Astrocyte (in vitro differentiated cells and primary cell): ENCODE measurements around the gene RABL2A. TPM values are rescaled to one million over a fixed set of nuclear protein-coding genes. Genes with fewer than 3 reads are reported as not detected.
"Not testable (repeated sequence)": the region's sequence is repeated elsewhere in the genome, so short reads cannot be mapped to it uniquely, and the experiment has no call there.

Source experiments
- DNase-seq: peaks from one replicate; pipeline ENCODE4 v3.0.0-alpha.2; 2010; ENCODE audit warnings: low read depth
- FAIRE-seq: peaks from 2 replicates; lab custom pipeline; 2011; peaks lifted over from hg19 to GRCh38; lab: Jason Lieb, UNC
- H2AFZ ChIP-seq: 2 replicates; pipeline ENCODE4 v1.6.0; 2012; ENCODE audit warnings: low read depth, low read length, inconsistent platforms
- H3K27ac ChIP-seq: 2 replicates; pipeline ENCODE4 v1.5.1; 2011; ENCODE audit warnings: low read depth, low read length, inconsistent platforms
- H3K27me3 ChIP-seq: 2 replicates; pipeline ENCODE4 v1.6.0; 2011; ENCODE audit warnings: low read length, inconsistent platforms; ENCODE audit not compliant: insufficient read depth
- H3K36me3 ChIP-seq: 2 replicates; pipeline ENCODE4 v1.5.1; 2011; ENCODE audit warnings: low read length, inconsistent platforms; ENCODE audit not compliant: insufficient read depth
- H3K4me1 ChIP-seq: 2 replicates; pipeline ENCODE4 v1.5.1; 2011; ENCODE audit warnings: low read length, inconsistent platforms; ENCODE audit not compliant: insufficient read depth
- H3K4me2 ChIP-seq: 2 replicates; pipeline ENCODE4 v1.6.0; 2012; ENCODE audit warnings: low read length, inconsistent platforms
- H3K4me3 ChIP-seq: 2 replicates; pipeline ENCODE4 v1.5.1; 2011; ENCODE audit warnings: low read depth, mild to moderate bottlenecking, low read length, inconsistent platforms; ENCODE audit not compliant: insufficient read depth
- H3K79me2 ChIP-seq: 2 replicates; pipeline ENCODE4 v1.6.0; 2012; ENCODE audit warnings: mild to moderate bottlenecking, low read length, inconsistent platforms; ENCODE audit not compliant: insufficient read depth
- H3K9ac ChIP-seq: 2 replicates; pipeline ENCODE4 v1.6.0; 2012; ENCODE audit warnings: mild to moderate bottlenecking, low read length, inconsistent platforms
- H3K9me3 ChIP-seq: 2 replicates; pipeline ENCODE4 v1.5.1; 2012; ENCODE audit warnings: low read depth, mild to moderate bottlenecking, low read length, inconsistent platforms; ENCODE audit not compliant: insufficient read depth
- H4K20me1 ChIP-seq: 2 replicates; pipeline ENCODE4 v1.6.0; 2012; ENCODE audit warnings: low read length, inconsistent platforms; ENCODE audit not compliant: insufficient read depth
- H3K27ac Mint-ChIP-seq: one replicate; pipeline ENCODE4 v1.8.0; 2021; ENCODE audit warnings: mild to moderate bottlenecking, mixed read lengths; ENCODE audit not compliant: unreplicated experiment
- H3K27me3 Mint-ChIP-seq: one replicate; pipeline ENCODE4 v1.8.0; 2021; ENCODE audit warnings: low read depth, mixed read lengths; ENCODE audit not compliant: unreplicated experiment
- H3K36me3 Mint-ChIP-seq: one replicate; pipeline ENCODE4 v1.8.0; 2021; ENCODE audit warnings: low read depth, mixed read lengths; ENCODE audit not compliant: unreplicated experiment
- H3K4me1 Mint-ChIP-seq: one replicate; pipeline ENCODE4 v1.8.0; 2021; ENCODE audit warnings: low read depth, mixed read lengths; ENCODE audit not compliant: unreplicated experiment
- H3K4me3 Mint-ChIP-seq: one replicate; pipeline ENCODE4 v1.8.0; 2021; ENCODE audit warnings: mild to moderate bottlenecking, moderate library complexity, mixed read lengths; ENCODE audit not compliant: unreplicated experiment
- H3K9me3 Mint-ChIP-seq: one replicate; pipeline ENCODE4 v1.8.0; 2021; ENCODE audit warnings: mild to moderate bottlenecking, mixed read lengths; ENCODE audit not compliant: unreplicated experiment
- CTCF ChIP-seq: IDR thresholded peaks from 2 replicates; pipeline ENCODE4 v1.5.1; 2011; ENCODE audit warnings: low read depth, mild to moderate bottlenecking, inconsistent platforms, low read length, moderate library complexity; ENCODE audit not compliant: insufficient read depth
- EZH2 ChIP-seq: IDR thresholded peaks from 2 replicates; pipeline ENCODE4 v1.6.1; 2012; ENCODE audit warnings: mild to moderate bottlenecking, low read length, inconsistent platforms; ENCODE audit not compliant: insufficient read depth
- microRNA-seq: library from miRNA; unstranded; fragments of <30 nt; microRNA quantifications from one replicate; pipeline ENCODE4 v1.2.0, GENCODE V29; 2020
- total RNA-seq: library from RNA; stranded (reverse); gene quantifications from 2 replicates; pipeline ENCODE4 v1.2.1, GENCODE V29; 2021

The RABL2A gene
- total RNA-seq, 1 donor from 2014 or later, result 13.0 TPM

DNA sequence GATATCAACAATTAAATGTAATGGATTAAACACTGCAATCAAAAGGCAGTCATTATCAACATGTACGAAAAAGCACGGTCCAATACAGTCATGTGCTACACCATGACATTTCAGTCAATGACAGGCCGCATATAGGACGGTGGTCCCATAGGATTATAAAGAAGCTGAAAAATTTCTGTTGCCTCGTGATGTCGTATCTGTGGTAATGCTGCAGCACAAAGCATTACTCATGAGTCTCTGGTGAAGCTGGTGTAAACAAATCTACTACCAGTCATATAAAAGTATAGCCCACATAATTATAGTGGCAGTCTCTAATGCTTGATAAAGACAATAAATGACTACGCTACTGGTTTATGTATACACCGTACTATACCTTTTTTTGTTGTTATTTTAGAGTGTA, 58.4 kb downstream of the RABL2A start:
- no peaks in the 10 kb centered on the region for H3K9me3 ChIP-seq
- no peaks in the 10 kb centered on the region for H3K36me3 ChIP-seq
- H3K27ac Mint-ChIP-seq, result no peak overlapping the region
- H3K36me3 Mint-ChIP-seq, result no peaks in the 10 kb centered on the region
- H3K9ac ChIP-seq, result no peak overlapping the region
- no peak overlapping the region for H3K27ac ChIP-seq
- DNase-seq (peak; percentile 5), FAIRE-seq (no peak)
- peaks cover 5% of the 10 kb centered on the region for H3K4me1 Mint-ChIP-seq
- no peak overlapping the region for H3K4me3 Mint-ChIP-seq
- no peaks in the 10 kb centered on the region for H3K27me3 ChIP-seq
- H4K20me1 ChIP-seq, result no peaks in the 10 kb centered on the region
- no peak overlapping the region for H3K4me2 ChIP-seq
- no peak overlapping the region for H3K4me3 ChIP-seq
- H3K79me2 ChIP-seq, result no peaks in the 10 kb centered on the region
- H2AFZ ChIP-seq, result no peak overlapping the region
- H3K27me3 Mint-ChIP-seq, result peaks cover 16% of the 10 kb centered on the region
- TF ChIP-seq CTCF (no peak), EZH2 (no peak)
- H3K4me1 ChIP-seq, result no peaks in the 10 kb centered on the region
- peaks cover 8% of the 10 kb centered on the region for H3K9me3 Mint-ChIP-seq

DNA sequence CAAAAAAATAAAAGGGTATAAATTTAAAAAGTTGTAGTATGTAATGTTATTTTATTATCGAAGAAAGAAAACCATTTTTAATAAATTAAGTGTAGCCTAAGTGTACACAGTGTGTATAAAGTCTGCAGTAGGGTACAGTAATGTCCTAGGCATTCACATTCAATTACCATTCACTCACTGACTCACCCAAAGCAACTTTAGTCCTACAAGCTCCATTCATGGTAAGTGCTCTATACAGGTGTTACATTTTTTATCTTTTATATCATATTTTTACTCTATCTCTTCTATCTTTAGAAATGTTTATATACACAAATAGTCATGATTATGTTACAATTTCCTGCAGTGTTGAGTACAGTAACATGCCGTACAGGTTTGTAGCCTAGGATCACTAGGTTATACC, 59.5 kb downstream of the RABL2A start:
- Histone ChIP-seq H3K27ac (no peak overlapping the region), H4K20me1 (no peaks in the 10 kb centered on the region), H2AFZ (no peak overlapping the region), H3K79me2 (no peaks in the 10 kb centered on the region), H3K36me3 (no peaks in the 10 kb centered on the region), H3K9ac (no peak overlapping the region), H3K4me3 (no peak overlapping the region), H3K4me1 (no peaks in the 10 kb centered on the region), H3K9me3 (no peaks in the 10 kb centered on the region), H3K27me3 (no peaks in the 10 kb centered on the region), H3K4me2 (no peak overlapping the region)
- Mint-ChIP-seq H3K4me1 (peaks cover 5% of the 10 kb centered on the region), H3K27ac (no peak overlapping the region), H3K27me3 (peaks cover 11% of the 10 kb centered on the region), H3K36me3 (no peaks in the 10 kb centered on the region), H3K9me3 (peaks cover 8% of the 10 kb centered on the region), H3K4me3 (no peak overlapping the region)
- DNase-seq (no peak), FAIRE-seq (no peak)
- no peak for TF ChIP-seq EZH2
- no peak for TF ChIP-seq CTCF

DNA sequence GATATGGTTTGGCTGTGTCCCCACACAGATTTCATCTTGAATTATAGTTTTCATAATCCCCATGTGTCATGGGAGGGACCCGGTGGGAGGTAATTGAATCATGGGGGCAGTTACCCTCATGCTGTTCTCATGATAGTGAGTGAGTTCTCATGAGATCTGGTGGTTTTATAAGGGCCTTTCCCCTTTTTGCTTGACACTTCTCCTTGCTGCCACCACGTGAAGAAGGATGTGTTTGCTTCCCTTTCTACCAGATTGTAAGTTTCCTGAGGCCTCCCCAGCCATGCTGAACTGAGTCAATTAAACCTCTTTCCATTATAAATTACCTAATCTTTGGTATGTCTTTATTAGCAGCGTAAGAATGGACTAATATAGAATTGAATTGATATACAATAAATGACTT, 63.8 kb downstream of the RABL2A start:
- H3K4me3 ChIP-seq, H3K27me3 ChIP-seq, H3K9me3 Mint-ChIP-seq, H3K27ac ChIP-seq, H3K4me1 ChIP-seq, H3K36me3 Mint-ChIP-seq, H4K20me1 ChIP-seq, FAIRE-seq, DNase-seq, H3K27me3 Mint-ChIP-seq, H3K4me2 ChIP-seq, H3K36me3 ChIP-seq, H3K4me1 Mint-ChIP-seq, H3K27ac Mint-ChIP-seq, H3K9me3 ChIP-seq, H3K79me2 ChIP-seq, H3K4me3 Mint-ChIP-seq, H3K9ac ChIP-seq, H2AFZ ChIP-seq: not testable (repeated sequence)

Small RNAs within 50 kb of the gene (microRNA-seq; reads per million reads assigned to microRNA genes)
- not detected for gene MIR1302-3

Other genes with a start within 250 kb of the RABL2A start
- 29.1 and 32.1 TPM in 2 replicates for gene ZNG1B, start 189.6 kb upstream of the RABL2A start, total RNA-seq
- not detected in 2 replicates for gene FOXD4L1, start 128.6 kb upstream of the RABL2A start, total RNA-seq
- gene SLC35F5, start 129.4 kb downstream of the RABL2A start, total RNA-seq, result 103 and 109 TPM in 2 replicates